Subcutaneous abdominal adipose tissue (tissue), 5 donors: ENCODE measurements around the gene ZNF511.

Experiments
- H3K27ac ChIP-seq: one replicate; pipeline ENCODE4 v1.7.0; 2013; ENCODE audit warnings: low read depth, mild to moderate bottlenecking, inconsistent platforms, low read length, moderate library complexity
- H3K27me3 ChIP-seq, 5 donors: one replicate each; pipeline ENCODE4 v1.7.0; 2013; ENCODE audit warnings: low read length in 5 of 5, inconsistent platforms in 1 of 5; ENCODE audit not compliant: control insufficient read depth in 5 of 5, insufficient read depth in 4 of 5
- H3K36me3 ChIP-seq, 5 donors: one replicate each; pipeline ENCODE4 v1.7.0; 2013; ENCODE audit warnings: low read length in 5 of 5; ENCODE audit not compliant: control insufficient read depth in 5 of 5, insufficient read depth in 5 of 5
- H3K4me1 ChIP-seq, 5 donors: one replicate each; pipeline ENCODE4 v1.7.0; 2013; ENCODE audit warnings: low read length in 5 of 5, mild to moderate bottlenecking in 3 of 5, moderate library complexity in 1 of 5; ENCODE audit not compliant: control insufficient read depth in 5 of 5, insufficient read depth in 5 of 5
- H3K4me3 ChIP-seq, 5 donors: one replicate each; pipeline ENCODE4 v1.7.0; 2013; ENCODE audit warnings: low read length in 5 of 5, low read depth in 1 of 5
- H3K9ac ChIP-seq, 5 donors: one replicate each; pipeline ENCODE4 v1.7.0; 2013; ENCODE audit warnings: low read length in 5 of 5, mild to moderate bottlenecking in 4 of 5, moderate library complexity in 3 of 5
- H3K9me3 ChIP-seq, 5 donors: one replicate each; pipeline ENCODE4 v1.7.0; 2013; ENCODE audit warnings: low read length in 5 of 5; ENCODE audit not compliant: control insufficient read depth in 5 of 5
- donor health status: healthy.
- donor health status: healthy.
- donor health status: healthy.
- donor health status: healthy.
- donor health status: healthy.

The ZNF511 gene

DNA sequence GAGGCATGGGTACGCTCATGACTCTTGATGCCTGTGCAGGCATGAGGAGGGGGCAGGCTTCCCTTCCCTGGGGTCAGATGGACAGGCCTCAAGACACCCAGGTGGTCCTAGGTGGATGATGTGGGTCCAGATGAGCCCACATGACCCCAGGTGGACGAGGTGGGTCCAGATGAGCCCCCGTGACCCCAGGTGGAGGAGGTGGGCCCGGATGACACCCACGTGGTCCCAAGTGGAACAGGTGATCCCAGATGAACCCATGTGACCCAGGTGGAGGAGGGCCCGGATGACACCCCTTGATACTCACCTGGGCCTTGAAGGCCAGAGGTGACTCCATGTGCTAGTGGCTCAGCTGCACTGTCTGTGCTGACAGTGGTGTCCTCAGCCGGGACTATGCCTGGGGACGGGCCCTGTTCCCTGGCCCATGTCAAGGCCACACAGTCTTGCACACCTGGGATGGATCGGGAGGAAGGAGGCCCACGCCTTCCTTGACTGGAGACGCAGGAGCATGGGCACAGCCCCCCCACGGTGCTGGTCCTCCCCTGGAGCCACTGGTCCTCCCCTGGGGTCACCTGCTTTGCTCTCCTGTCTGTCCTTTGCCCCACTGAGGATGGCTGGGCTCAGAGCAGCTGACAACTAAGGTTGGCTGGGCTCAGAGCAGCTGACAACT, 41.7 kb downstream of the ZNF511 start:
- Histone ChIP-seq H3K4me3 (no peak overlapping the region), H3K4me1 (peaks cover 0 to 14% (median 4%) of the 10 kb centered on the region in 5 donors), H3K27ac (no peak overlapping the region), H3K9ac (peak overlapping the region in 1 of 5 donors; percentile 11), H3K9me3 (no peaks in the 10 kb centered on the region), H3K36me3 (peaks cover 0 to 9% (median 0%) of the 10 kb centered on the region in 5 donors), H3K27me3 (peaks cover 6 to 41% (median 26%) of the 10 kb centered on the region in 5 donors)

DNA sequence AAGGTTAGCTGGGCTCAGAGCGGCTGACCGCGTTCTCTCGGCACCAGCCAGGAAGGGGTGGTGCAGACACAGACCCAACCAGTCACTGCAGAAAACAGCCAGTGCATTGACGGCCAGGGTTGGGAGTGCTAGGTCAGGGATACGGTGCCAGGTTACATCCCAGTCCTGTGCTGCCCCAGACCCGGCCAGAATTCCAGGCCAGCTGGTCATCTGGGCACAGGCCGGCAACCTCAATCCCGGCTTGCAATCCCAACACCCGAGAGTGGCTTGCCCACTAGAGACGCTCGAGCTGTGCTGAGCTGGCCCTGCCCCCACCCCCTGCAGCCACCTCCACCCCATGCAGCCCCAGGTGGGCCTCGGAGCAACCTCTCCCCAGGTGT, 42.2 kb downstream of the ZNF511 start:
- peak overlapping the region in 1 of 5 donors; percentile 11 for H3K9ac ChIP-seq
- no peak overlapping the region for H3K4me3 ChIP-seq
- H3K27me3 ChIP-seq = peaks cover 6 to 38% (median 26%) of the 10 kb centered on the region in 5 donors
- H3K27ac ChIP-seq = no peak overlapping the region
- no peaks in the 10 kb centered on the region for H3K9me3 ChIP-seq
- H3K36me3 ChIP-seq = peaks cover 0 to 9% (median 0%) of the 10 kb centered on the region in 5 donors
- peaks cover 0 to 18% (median 6%) of the 10 kb centered on the region in 5 donors for H3K4me1 ChIP-seq

DNA sequence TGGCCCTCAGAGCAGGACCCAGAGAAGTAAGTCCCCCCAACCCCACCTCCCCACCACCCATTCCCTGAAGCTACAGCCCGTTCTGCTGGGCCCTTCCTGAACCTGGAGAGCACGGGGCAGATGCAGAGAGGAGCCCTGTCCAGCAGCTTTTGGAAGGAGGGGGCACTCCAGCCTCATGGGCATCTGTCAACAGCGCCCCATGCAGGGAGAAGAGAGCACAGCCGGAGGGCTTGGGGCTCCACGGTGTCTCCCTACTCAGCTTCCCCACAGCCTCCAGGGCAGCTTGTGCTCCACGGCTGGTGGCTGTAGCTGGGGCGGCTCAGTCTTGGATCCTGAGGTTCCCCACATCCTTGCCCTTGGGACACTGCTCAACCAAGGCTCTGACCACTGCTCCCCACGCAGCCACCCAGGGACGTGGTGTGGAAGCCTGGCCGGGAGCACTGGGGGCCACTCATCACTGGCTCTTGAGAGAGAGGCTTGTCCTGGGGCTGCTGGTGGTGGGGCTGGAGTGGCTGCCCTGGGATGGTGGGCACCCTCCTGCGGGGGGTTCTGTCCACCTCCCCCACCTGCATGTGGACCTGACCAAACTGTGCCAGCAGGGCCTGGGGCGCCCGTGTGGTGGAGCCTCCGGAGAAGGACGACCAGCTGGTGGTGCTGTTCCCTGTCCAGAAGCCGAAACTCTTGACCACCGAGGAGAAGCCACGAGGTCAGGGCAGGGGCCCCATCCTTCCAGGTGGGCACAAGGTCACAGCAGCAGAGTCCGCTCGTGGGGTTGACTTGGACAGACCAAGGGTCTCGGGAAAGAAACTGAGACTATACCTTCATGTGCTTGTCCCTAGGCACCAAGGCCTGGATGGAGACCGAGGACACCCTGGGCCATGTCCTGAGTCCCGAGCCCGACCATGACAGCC, 42.9 kb downstream of the ZNF511 start:
- Histone ChIP-seq H3K9ac (no peak overlapping the region), H3K27me3 (peaks cover 6 to 32% (median 24%) of the 10 kb centered on the region in 5 donors), H3K9me3 (no peaks in the 10 kb centered on the region), H3K36me3 (peaks cover 0 to 9% (median 0%) of the 10 kb centered on the region in 5 donors), H3K4me1 (peaks cover 0 to 26% (median 13%) of the 10 kb centered on the region in 5 donors), H3K4me3 (no peak overlapping the region), H3K27ac (no peak overlapping the region)

DNA sequence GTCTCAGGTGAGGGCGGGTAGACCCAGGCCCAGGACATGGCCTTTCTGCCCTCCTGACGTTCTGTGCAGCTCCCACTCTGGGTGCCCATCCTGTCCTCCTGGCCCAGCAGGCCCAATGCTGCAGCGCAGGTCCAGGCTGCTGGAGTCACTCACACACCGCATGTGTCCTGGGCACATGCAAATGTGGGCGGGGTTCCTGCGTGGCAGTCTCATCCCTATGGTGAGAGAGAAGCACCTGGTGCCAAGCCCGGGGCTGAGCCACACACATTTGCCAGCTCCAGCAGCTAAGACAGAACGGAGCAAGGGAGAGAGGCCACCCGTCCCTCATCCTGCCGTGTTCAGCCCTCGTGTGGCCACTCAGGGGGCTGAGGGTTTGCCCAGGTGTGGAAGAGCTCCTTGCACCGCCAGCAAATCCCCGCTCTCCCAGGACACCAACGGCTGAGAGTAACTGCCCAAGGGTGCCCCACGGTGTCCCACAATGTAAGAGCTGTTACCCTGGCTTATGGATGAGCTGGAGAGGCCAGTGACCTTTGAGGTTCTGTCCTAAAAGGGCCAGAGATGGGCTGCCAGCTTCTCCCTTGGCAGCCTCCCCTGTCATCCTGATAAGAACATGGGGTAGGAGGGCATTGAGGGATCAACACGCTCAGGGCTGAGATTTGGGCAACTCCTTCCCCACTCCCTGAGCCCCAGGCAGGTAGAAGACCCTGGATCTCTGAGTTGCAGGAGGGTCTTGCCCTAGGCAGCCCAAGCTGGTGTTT, 44.7 kb downstream of the ZNF511 start:
- Histone ChIP-seq H3K9me3 (no peaks in the 10 kb centered on the region), H3K4me1 (peaks cover 0 to 33% (median 20%) of the 10 kb centered on the region in 5 donors), H3K9ac (no peak overlapping the region), H3K36me3 (peaks cover 0 to 9% (median 0%) of the 10 kb centered on the region in 5 donors), H3K4me3 (no peak overlapping the region), H3K27ac (no peak overlapping the region), H3K27me3 (peaks cover 6 to 20% (median 17%) of the 10 kb centered on the region in 5 donors)

DNA sequence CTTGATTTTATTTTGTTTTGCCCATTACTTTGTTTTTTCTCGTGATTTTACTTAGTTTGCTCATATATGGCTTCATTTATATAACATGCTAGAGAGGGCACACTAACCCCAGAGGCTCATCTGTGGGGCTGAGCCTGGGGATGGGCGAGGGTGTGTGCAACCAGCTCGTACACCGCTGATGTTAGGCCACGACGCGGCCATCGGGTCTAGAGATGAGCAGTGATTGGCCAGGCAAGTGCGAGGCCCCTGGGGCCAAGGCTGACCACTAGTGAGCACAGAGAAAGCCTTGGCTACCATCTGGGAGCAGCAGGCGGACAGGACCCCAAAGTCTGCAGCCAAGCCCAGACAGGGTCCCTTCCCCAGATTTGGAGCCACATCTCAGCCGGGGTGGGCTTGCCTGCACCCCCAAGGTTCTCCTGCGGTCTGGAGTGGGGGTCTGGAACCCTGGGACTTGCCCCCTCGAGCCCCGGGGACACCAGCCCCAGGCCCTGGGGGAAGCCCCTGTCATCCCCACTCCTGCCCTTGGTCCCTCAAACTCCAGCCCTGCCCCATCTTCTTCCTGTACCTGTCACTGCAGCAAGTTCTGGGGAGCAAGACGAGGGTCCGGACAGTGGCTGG, 45.4 kb downstream of the ZNF511 start:
- Histone ChIP-seq H3K4me1 (peaks cover 0 to 39% (median 20%) of the 10 kb centered on the region in 5 donors), H3K27me3 (peaks cover 6 to 19% (median 15%) of the 10 kb centered on the region in 5 donors)

DNA sequence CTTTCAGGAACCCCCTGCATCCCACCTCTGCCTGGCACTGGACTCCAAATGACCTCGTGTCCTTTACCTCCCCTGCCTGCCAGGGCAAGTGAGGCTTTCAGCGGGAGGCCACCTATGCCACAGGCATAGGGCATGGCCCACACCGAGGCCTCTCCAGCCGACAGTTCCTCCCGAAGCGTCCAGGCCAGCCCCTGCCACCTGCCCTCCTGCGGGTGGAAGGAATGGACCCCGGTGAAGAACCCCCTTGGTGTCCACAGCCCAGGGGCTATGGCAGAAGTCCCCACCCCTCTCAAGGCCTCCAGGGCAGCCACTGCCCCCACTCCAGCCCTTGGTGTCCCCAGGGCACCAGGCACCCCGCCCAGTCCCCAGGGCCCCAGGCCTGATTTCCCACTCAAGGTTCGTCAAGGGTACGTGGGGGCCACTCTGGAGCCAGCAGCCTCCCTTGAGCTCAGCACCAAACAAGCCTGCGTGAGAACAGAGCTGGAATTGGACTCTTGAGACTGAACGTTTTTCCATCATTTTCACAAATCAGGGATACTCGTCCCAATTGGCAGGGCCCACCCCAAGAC, 46.0 kb downstream of the ZNF511 start:
- H3K4me1 ChIP-seq = peaks cover 0 to 46% (median 20%) of the 10 kb centered on the region in 5 donors
- no peak overlapping the region for H3K9ac ChIP-seq
- H3K27ac ChIP-seq = no peak overlapping the region
- H3K36me3 ChIP-seq = peaks cover 0 to 9% (median 0%) of the 10 kb centered on the region in 5 donors
- peaks cover 6 to 14% (median 9%) of the 10 kb centered on the region in 5 donors for H3K27me3 ChIP-seq
- no peak overlapping the region for H3K4me3 ChIP-seq
- no peaks in the 10 kb centered on the region for H3K9me3 ChIP-seq

More for the DNA sequence above, 45.4 kb downstream of the ZNF511 start:
- no peaks in the 10 kb centered on the region for H3K9me3 ChIP-seq
- H3K9ac ChIP-seq = no peak overlapping the region
- no peak overlapping the region for H3K27ac ChIP-seq
- H3K36me3 ChIP-seq = peaks cover 0 to 9% (median 0%) of the 10 kb centered on the region in 5 donors
- H3K4me3 ChIP-seq = no peak overlapping the region

DNA sequence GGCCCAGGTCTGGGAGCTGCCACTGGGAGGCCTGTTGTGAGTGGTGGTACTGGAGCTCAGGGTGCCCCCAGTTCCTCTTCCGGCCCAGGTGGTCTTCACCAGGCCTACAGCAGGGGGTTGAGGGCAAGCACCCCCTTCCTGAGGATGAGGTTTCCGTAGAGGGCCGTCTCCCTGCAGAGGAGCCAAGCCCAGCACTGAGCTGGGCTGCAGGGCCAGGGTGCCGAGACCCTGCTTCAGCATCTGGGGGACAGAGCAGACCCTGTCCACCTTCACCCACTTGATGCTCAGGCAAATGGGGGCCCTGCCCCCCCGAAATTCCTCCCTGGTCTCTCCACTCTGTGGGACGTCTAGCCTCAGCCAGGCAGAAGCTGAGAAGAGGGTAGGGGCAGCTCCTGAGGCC, 46.6 kb downstream of the ZNF511 start:
- Histone ChIP-seq H3K9me3 (no peaks in the 10 kb centered on the region), H3K4me3 (no peak overlapping the region), H3K4me1 (peaks cover 0 to 50% (median 20%) of the 10 kb centered on the region in 5 donors), H3K27me3 (peaks cover under 1 to 11% (median 4%) of the 10 kb centered on the region in 5 donors), H3K27ac (no peak overlapping the region), H3K36me3 (peaks cover 0 to 9% (median 0%) of the 10 kb centered on the region in 5 donors), H3K9ac (no peak overlapping the region)

DNA sequence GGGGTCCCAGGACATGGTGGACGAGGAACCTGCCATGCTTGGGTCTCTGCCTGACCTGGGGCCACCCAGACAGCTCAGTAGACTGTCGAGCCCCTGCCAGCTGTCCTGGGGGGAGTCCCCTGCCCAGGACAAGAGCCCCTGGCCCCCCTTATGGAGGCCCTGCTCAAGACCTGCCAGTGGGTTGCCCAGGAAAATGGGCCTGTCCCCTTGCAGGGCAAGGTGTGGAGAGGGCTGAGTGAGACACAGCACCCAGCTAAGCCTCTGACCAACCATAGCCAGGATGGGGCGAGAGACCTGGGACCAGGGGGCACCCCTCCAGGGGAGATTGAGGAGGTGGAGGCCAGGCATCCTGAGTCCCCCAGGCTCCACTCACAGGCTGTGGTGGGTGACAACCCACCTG, 47.3 kb downstream of the ZNF511 start:
- H3K27me3 ChIP-seq = peaks cover 0 to 4% (median 0%) of the 10 kb centered on the region in 5 donors
- peaks cover 0 to 45% (median 18%) of the 10 kb centered on the region in 5 donors for H3K4me1 ChIP-seq
- peaks cover 0 to 9% (median 0%) of the 10 kb centered on the region in 5 donors for H3K36me3 ChIP-seq
- H3K4me3 ChIP-seq = no peak overlapping the region
- H3K9me3 ChIP-seq = peaks cover 0 to 2% (median 0%) of the 10 kb centered on the region in 5 donors
- peak overlapping the region in 2 of 5 donors; percentile 37 to 41 for H3K9ac ChIP-seq
- no peak overlapping the region for H3K27ac ChIP-seq
